Neural cell (in vitro differentiated cells): ENCODE data around the gene MAML2. TPM values are rescaled to one million over a fixed set of nuclear protein-coding genes. Genes with fewer than 3 reads are reported as not detected.

ENCODE experiments used
- H2AFZ ChIP-seq: fragments of 200-600, 300-800 bp; sonication (generic), shearing (Covaris generic); 2 replicates; pipeline ENCODE4 v1.6.0; 2014; ENCODE audit warnings: low read depth, mild to moderate bottlenecking, antibody characterized with exemption, low read length, moderate library complexity
- H3F3A ChIP-seq: fragments of 200-600 bp; shearing (Covaris generic); 2 replicates; pipeline ENCODE4 v1.6.1; 2016; ENCODE audit warnings: mild to moderate bottlenecking, moderate library complexity, mixed read lengths, antibody characterized with exemption, low read length; ENCODE audit not compliant: insufficient read depth, poor library complexity, severe bottlenecking
- H3K27ac ChIP-seq: fragments of 200-600, 300-800 bp; sonication (generic), shearing (Covaris generic); 2 replicates; pipeline ENCODE4 v1.5.1; 2014; ENCODE audit warnings: mild to moderate bottlenecking, low read length, moderate library complexity
- H3K27me3 ChIP-seq: fragments of 300-800, 200-600 bp; sonication (generic), shearing (Covaris generic); 2 replicates; pipeline ENCODE4 v1.6.0; 2014; ENCODE audit warnings: mild to moderate bottlenecking, low read depth, low read length, moderate library complexity; ENCODE audit not compliant: insufficient read depth
- H3K36me3 ChIP-seq: fragments of 300-800, 200-600 bp; sonication (generic), shearing (Covaris generic); 2 replicates; pipeline ENCODE4 v1.5.1; 2014; ENCODE audit warnings: mild to moderate bottlenecking, antibody characterized with exemption, low read length, moderate library complexity; ENCODE audit not compliant: insufficient read depth
- H3K4me2 ChIP-seq: fragments of 300-800, 200-600 bp; sonication (generic), shearing (Covaris generic); 2 replicates; pipeline ENCODE4 v1.6.0; 2014; ENCODE audit warnings: mild to moderate bottlenecking, low read length
- H3K4me3 ChIP-seq: fragments of 300-800, 200-600 bp; sonication (generic), shearing (Covaris generic); 2 replicates; pipeline ENCODE4 v1.5.1; 2014; ENCODE audit warnings: mild to moderate bottlenecking, low read length, moderate library complexity
- H3K79me2 ChIP-seq: fragments of 200-600 bp; shearing (Covaris generic); replicated peaks from 2 replicates; pipeline ENCODE4 v1.6.0; 2014; ENCODE audit warnings: mild to moderate bottlenecking, low read length, moderate library complexity; ENCODE audit not compliant: insufficient read depth
- H3K9ac ChIP-seq: fragments of 300-800, 200-600 bp; sonication (generic), shearing (Covaris generic); 2 replicates; pipeline ENCODE4 v1.6.1; 2016; ENCODE audit warnings: mild to moderate bottlenecking, low read length, mixed read lengths
- H3K9me2 ChIP-seq: fragments of 200-600 bp; shearing (Covaris generic); 2 replicates; pipeline ENCODE4 v1.6.1; 2016; ENCODE audit warnings: mild to moderate bottlenecking, low read length, mixed read lengths; ENCODE audit not compliant: insufficient read depth
- H3K9me3 ChIP-seq: fragments of 200-600, 300-800 bp; sonication (generic), shearing (Covaris generic); 2 replicates; pipeline ENCODE4 v1.6.1; 2016; ENCODE audit warnings: mild to moderate bottlenecking, mixed run types, low read length, moderate library complexity, mixed read lengths
- H4K20me1 ChIP-seq: fragments of 200-600 bp; shearing (Covaris generic); 2 replicates; pipeline ENCODE4 v1.6.1; 2016; ENCODE audit warnings: mild to moderate bottlenecking, mixed run types; ENCODE audit not compliant: insufficient read depth
- EP300 ChIP-seq: fragments of 450-650 bp; conservative IDR thresholded peaks from 2 replicates; pipeline ENCODE4 v1.6.1; 2014; ENCODE audit warnings: antibody characterized with exemption, mild to moderate bottlenecking, moderate library complexity; ENCODE audit not compliant: poor library complexity, severe bottlenecking
- EZH2 ChIP-seq: fragments of 200-600, 300-800 bp; shearing (Covaris generic), sonication (generic); IDR thresholded peaks from 2 replicates; pipeline ENCODE4 v1.6.1; 2014; ENCODE audit warnings: antibody characterized with exemption, low read length, borderline replicate concordance, mild to moderate bottlenecking; ENCODE audit not compliant: insufficient read depth, poor library complexity, severe bottlenecking
- MXI1 ChIP-seq: fragments of 450-650 bp; conservative IDR thresholded peaks from 2 replicates; pipeline ENCODE4 v1.6.1; 2014; ENCODE audit warnings: antibody characterized with exemption, mild to moderate bottlenecking; ENCODE audit not compliant: poor library complexity, severe bottlenecking
- POLR2AphosphoS5 ChIP-seq: IDR thresholded peaks from 2 replicates; pipeline ENCODE4 v1.6.1; 2012
- RAD21 ChIP-seq: fragments of 450-650 bp; conservative IDR thresholded peaks from 2 replicates; pipeline ENCODE4 v1.6.1; 2014; ENCODE audit warnings: antibody characterized with exemption, mild to moderate bottlenecking, moderate library complexity
- SMC3 ChIP-seq: fragments of 450-650 bp; conservative IDR thresholded peaks from 2 replicates; pipeline ENCODE4 v1.6.1; 2014; ENCODE audit warnings: antibody characterized with exemption, mild to moderate bottlenecking, moderate library complexity; ENCODE audit not compliant: poor library complexity
- TAF1 ChIP-seq: IDR thresholded peaks from 2 replicates; pipeline ENCODE4 v1.6.1; 2012; ENCODE audit warnings: low read depth
- polyA plus RNA-seq: library from polyadenylated mRNA; depleted of rRNA; stranded (reverse); fragments of >200 nt; gene quantifications from 2 replicates; pipeline ENCODE4 v1.2.3, GENCODE V29; 2014
- TF ChIP-seq, protein P1 (sequence below): fragments of 450-650 bp; IDR thresholded peaks from 2 replicates; pipeline ENCODE4 v1.5.1; 2014; ENCODE audit warnings: antibody characterized with exemption, mild to moderate bottlenecking, moderate library complexity; ENCODE audit not compliant: poor library complexity, severe bottlenecking
- TF ChIP-seq, protein P2 (sequence below): IDR thresholded peaks from 2 replicates; pipeline ENCODE4 v1.6.1; 2012; ENCODE audit warnings: borderline replicate concordance

MAML2 gene
- polyA plus RNA-seq, 1 donor from 2014 or later = 3.6 TPM

DNA sequence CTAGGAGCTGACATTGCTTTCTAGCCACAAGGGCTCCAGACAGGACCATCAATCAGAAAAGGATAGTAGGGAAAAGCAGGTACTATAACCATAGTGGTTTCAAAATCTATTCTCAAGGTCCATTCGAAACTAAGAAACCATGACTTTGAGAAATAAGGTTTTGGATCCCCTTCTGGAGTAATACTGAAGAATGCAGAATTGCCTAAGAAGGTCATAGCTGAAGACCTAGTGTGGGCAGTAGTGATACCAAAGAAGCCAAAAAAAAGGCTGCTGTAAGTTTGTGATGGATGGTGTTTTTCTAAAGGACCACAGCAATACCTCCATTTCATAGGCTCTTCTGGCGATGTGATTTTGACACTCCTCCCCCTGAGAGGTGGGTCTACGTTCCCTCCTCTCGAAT lies 163.1 kb downstream of the MAML2 start:
- Histone ChIP-seq H3K9me3 (no peaks in the 10 kb centered on the region), H3K27me3 (no peaks in the 10 kb centered on the region), H3K36me3 (no peaks in the 10 kb centered on the region), H3K27ac (peak overlapping the region; percentile 76), H3F3A (peaks cover 10% of the 10 kb centered on the region), H2AFZ (no peak overlapping the region), H3K4me2 (no peak overlapping the region), H4K20me1 (no peaks in the 10 kb centered on the region), H3K79me2 (no peaks in the 10 kb centered on the region), H3K4me3 (no peak overlapping the region), H3K9me2 (no peaks in the 10 kb centered on the region), H3K9ac (no peak overlapping the region)
- TF ChIP-seq, protein P1, sequence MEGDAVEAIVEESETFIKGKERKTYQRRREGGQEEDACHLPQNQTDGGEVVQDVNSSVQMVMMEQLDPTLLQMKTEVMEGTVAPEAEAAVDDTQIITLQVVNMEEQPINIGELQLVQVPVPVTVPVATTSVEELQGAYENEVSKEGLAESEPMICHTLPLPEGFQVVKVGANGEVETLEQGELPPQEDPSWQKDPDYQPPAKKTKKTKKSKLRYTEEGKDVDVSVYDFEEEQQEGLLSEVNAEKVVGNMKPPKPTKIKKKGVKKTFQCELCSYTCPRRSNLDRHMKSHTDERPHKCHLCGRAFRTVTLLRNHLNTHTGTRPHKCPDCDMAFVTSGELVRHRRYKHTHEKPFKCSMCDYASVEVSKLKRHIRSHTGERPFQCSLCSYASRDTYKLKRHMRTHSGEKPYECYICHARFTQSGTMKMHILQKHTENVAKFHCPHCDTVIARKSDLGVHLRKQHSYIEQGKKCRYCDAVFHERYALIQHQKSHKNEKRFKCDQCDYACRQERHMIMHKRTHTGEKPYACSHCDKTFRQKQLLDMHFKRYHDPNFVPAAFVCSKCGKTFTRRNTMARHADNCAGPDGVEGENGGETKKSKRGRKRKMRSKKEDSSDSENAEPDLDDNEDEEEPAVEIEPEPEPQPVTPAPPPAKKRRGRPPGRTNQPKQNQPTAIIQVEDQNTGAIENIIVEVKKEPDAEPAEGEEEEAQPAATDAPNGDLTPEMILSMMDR = no peak
- no peak for TF ChIP-seq TAF1
- no peak for TF ChIP-seq EP300
- TF ChIP-seq SMC3 = no peak
- TF ChIP-seq POLR2AphosphoS5 = no peak
- TF ChIP-seq, protein P2, sequence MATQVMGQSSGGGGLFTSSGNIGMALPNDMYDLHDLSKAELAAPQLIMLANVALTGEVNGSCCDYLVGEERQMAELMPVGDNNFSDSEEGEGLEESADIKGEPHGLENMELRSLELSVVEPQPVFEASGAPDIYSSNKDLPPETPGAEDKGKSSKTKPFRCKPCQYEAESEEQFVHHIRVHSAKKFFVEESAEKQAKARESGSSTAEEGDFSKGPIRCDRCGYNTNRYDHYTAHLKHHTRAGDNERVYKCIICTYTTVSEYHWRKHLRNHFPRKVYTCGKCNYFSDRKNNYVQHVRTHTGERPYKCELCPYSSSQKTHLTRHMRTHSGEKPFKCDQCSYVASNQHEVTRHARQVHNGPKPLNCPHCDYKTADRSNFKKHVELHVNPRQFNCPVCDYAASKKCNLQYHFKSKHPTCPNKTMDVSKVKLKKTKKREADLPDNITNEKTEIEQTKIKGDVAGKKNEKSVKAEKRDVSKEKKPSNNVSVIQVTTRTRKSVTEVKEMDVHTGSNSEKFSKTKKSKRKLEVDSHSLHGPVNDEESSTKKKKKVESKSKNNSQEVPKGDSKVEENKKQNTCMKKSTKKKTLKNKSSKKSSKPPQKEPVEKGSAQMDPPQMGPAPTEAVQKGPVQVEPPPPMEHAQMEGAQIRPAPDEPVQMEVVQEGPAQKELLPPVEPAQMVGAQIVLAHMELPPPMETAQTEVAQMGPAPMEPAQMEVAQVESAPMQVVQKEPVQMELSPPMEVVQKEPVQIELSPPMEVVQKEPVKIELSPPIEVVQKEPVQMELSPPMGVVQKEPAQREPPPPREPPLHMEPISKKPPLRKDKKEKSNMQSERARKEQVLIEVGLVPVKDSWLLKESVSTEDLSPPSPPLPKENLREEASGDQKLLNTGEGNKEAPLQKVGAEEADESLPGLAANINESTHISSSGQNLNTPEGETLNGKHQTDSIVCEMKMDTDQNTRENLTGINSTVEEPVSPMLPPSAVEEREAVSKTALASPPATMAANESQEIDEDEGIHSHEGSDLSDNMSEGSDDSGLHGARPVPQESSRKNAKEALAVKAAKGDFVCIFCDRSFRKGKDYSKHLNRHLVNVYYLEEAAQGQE = no peak
- TF ChIP-seq EZH2 = no peak
- TF ChIP-seq MXI1 = no peak

DNA sequence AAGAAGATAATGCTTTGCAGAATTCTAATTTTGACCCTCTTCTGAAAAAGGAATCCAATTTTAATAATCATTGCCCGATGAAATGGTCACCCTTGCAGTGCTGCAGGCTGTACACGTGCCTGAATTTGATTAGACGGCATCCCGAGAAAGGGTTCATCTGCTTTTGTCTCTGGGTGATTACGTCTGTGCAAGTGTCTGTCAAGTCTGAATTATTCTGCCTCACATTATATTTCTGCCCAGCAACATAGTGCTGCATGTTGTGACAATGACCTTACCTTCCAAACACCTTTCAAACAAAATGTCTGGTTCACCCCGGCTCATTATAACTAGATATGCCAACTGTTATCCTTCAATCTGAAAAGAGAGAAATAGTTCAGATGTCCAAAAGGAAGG lies 164.1 kb downstream of the MAML2 start:
- TF ChIP-seq EZH2 (no peak), SMC3 (no peak), EP300 (peak; percentile 72), POLR2AphosphoS5 (peak; percentile 12), TAF1 (no peak), MXI1 (no peak), RAD21 (no peak)
- TF ChIP-seq, protein P2 = no peak
- TF ChIP-seq, protein P1 = no peak
- no peaks in the 10 kb centered on the region for H3K79me2 ChIP-seq
- H3K27me3 ChIP-seq = no peaks in the 10 kb centered on the region
- peaks cover 10% of the 10 kb centered on the region for H3F3A ChIP-seq
- H2AFZ ChIP-seq = no peak overlapping the region
- H3K9ac ChIP-seq = peak overlapping the region; percentile 28
- no peak overlapping the region for H3K4me3 ChIP-seq
- H3K27ac ChIP-seq = peak overlapping the region; percentile 76
- no peaks in the 10 kb centered on the region for H3K9me2 ChIP-seq
- H3K9me3 ChIP-seq = no peaks in the 10 kb centered on the region
- H3K36me3 ChIP-seq = no peaks in the 10 kb centered on the region
- H3K4me2 ChIP-seq = no peak overlapping the region
- no peaks in the 10 kb centered on the region for H4K20me1 ChIP-seq
